ENCODE results near the gene URB2.
"Not testable (repeated sequence)": the region's sequence is repeated elsewhere in the genome, so short reads cannot be mapped to it uniquely, and the experiment has no call there.

URB2 gene

GRCh38 chr1:229693129-229693900, 67.3 kb downstream of the URB2 start:
- TF ChIP-seq CTCF (conservative IDR thresholded peaks at IDR 0.05) (no peak), ZFX (IDR thresholded peaks at IDR 0.05) (no peak)

GRCh38 chr1:229694053-229694693, 68.1 kb downstream of the URB2 start:
- no peak overlapping the region for H3K27ac ChIP-seq
- no peak for TF ChIP-seq ZFX (IDR thresholded peaks at IDR 0.05)
- no peak for TF ChIP-seq CTCF (conservative IDR thresholded peaks at IDR 0.05)

More at GRCh38 chr1:229693129-229693900, 67.3 kb downstream of the URB2 start:
- H3K27ac ChIP-seq: no peak overlapping the region

GRCh38 chr1:229696385-229696784, 70.3 kb downstream of the URB2 start:
- no peak overlapping the region for H3K27ac ChIP-seq
- TF ChIP-seq ZFX (IDR thresholded peaks at IDR 0.05) (no peak), CTCF (conservative IDR thresholded peaks at IDR 0.05) (no peak)

- no peak overlapping the region for H3K27ac ChIP-seq
- no peak for TF ChIP-seq CTCF (conservative IDR thresholded peaks at IDR 0.05)
These were observed 73.7 kb downstream of the URB2 start for GRCh38 chr1:229699613-229700267.

- no peak for TF ChIP-seq ZFX (IDR thresholded peaks at IDR 0.05)
- no peak for TF ChIP-seq CTCF (conservative IDR thresholded peaks at IDR 0.05)
- no peak overlapping the region for H3K27ac ChIP-seq
These were observed 78.1 kb downstream of the URB2 start for GRCh38 chr1:229704157-229704556.

GRCh38 chr1:229705152-229705551, 79.1 kb downstream of the URB2 start:
- not testable (repeated sequence) for H3K27ac ChIP-seq

- not testable (repeated sequence) for H3K27ac ChIP-seq
These were observed 81.1 kb downstream of the URB2 start for GRCh38 chr1:229707127-229707526.

- TF ChIP-seq CTCF (conservative IDR thresholded peaks at IDR 0.05): no peak
- TF ChIP-seq ZFX (IDR thresholded peaks at IDR 0.05): no peak
- H3K27ac ChIP-seq: no peak overlapping the region
These were observed 83.5 kb downstream of the URB2 start for GRCh38 chr1:229709500-229710013.
